WERI-Rb-1 (cell line): Measurements from ENCODE around the gene KRTAP10-2.
"Not testable (repeated sequence)": the region's sequence is repeated elsewhere in the genome, so short reads cannot be mapped to it uniquely, and the experiment has no call there.

Source experiments
- DNase-seq: peaks from one replicate; pipeline ENCODE4 v3.0.0-alpha.2; 2020
- H3K27ac ChIP-seq: fragments of 250-450 bp; sonication (Bioruptor Pico); 2 replicates; pipeline ENCODE4 v1.5.1; 2020; ENCODE audit warnings: mild to moderate bottlenecking, moderate library complexity
- H3K27me3 ChIP-seq: fragments of 250-450 bp; sonication (Bioruptor Pico); 2 replicates; pipeline ENCODE4 v1.5.1; 2021; ENCODE audit warnings: mild to moderate bottlenecking, low read depth, moderate library complexity; ENCODE audit not compliant: insufficient read depth, severe bottlenecking
- H3K36me3 ChIP-seq: fragments of 250-450 bp; sonication (Bioruptor Pico); 2 replicates; pipeline ENCODE4 v1.5.1; 2020; ENCODE audit warnings: mild to moderate bottlenecking, moderate library complexity
- H3K4me3 ChIP-seq: 2 replicates; pipeline ENCODE4 v1.5.1; 2011; ENCODE audit warnings: low read depth, mild to moderate bottlenecking, control low read depth, low read length
- H3K9me3 ChIP-seq: fragments of 250-450 bp; sonication (Bioruptor Pico); 2 replicates; pipeline ENCODE4 v1.5.1; 2021; ENCODE audit warnings: mild to moderate bottlenecking, moderate library complexity; ENCODE audit not compliant: severe bottlenecking
- TF ChIP-seq, protein P1 (sequence below): IDR thresholded peaks from 2 replicates; pipeline ENCODE4 v1.5.1; 2011; ENCODE audit warnings: low read depth, mild to moderate bottlenecking, control low read depth, inconsistent platforms, low read length

Gene KRTAP10-2

DNA sequence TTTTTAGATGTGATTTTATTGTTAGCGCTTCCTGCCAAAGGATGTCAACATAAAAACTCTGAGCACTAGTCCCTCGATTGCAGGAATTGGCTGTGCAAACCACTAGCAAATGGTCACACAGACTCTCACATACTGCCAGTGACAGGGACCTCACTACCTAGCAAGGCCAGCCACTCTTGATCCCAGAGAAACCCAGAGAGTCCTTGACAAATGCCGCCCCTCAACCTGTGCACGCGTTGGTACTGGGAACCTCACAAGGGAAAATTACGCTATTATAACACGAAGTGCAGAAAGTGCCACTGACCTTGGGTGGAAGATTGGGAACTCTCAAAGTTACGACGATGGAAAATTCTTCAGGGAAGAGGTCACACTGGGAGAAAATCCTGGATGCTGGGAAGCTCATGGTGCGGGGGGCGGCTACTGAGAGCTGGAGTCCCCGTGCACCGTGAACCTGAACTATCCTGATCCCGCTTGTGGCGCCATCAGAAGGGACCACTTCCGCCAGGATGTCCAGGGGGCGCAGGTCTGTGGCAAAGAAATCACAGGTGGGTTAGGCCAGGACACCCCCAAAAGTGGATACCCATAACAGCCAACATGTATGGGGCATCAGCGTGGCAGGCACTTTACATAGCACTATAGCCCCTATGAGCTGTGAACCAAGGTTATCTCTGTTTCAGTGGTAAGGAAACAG lies 16.3 kb upstream of the KRTAP10-2 start:
- TF ChIP-seq, protein P1, sequence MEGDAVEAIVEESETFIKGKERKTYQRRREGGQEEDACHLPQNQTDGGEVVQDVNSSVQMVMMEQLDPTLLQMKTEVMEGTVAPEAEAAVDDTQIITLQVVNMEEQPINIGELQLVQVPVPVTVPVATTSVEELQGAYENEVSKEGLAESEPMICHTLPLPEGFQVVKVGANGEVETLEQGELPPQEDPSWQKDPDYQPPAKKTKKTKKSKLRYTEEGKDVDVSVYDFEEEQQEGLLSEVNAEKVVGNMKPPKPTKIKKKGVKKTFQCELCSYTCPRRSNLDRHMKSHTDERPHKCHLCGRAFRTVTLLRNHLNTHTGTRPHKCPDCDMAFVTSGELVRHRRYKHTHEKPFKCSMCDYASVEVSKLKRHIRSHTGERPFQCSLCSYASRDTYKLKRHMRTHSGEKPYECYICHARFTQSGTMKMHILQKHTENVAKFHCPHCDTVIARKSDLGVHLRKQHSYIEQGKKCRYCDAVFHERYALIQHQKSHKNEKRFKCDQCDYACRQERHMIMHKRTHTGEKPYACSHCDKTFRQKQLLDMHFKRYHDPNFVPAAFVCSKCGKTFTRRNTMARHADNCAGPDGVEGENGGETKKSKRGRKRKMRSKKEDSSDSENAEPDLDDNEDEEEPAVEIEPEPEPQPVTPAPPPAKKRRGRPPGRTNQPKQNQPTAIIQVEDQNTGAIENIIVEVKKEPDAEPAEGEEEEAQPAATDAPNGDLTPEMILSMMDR, result no peak
- Histone ChIP-seq H3K36me3 (no peaks in the 10 kb centered on the region), H3K9me3 (peaks cover 17% of the 10 kb centered on the region), H3K27me3 (no peaks in the 10 kb centered on the region), H3K27ac (no peak overlapping the region), H3K4me3 (no peak overlapping the region)
- DNase-seq, result no peak

DNA sequence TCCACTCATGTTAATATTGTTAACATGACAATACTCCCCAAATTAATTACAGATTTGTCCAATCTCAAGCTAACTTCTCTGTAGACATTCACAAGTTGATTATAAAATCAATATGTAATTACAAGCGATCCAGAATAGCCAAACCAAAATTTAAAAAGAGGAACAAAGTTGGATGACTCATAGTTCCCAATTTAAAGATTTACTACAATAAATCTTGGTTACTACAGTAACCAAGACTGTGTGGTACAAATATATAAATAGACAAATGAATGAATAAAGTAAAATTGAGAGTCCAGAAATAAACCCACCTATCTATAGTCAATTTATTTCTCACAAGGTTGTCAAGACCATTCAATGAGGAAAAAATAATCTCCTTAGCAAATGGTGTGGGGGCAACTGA lies 15.1 kb upstream of the KRTAP10-2 start:
- Histone ChIP-seq H3K36me3 (no peaks in the 10 kb centered on the region), H3K4me3 (no peak overlapping the region), H3K27me3 (no peaks in the 10 kb centered on the region), H3K27ac (no peak overlapping the region), H3K9me3 (peaks cover 16% of the 10 kb centered on the region)
- TF ChIP-seq, protein P1, result no peak
- DNase-seq, result no peak

DNA sequence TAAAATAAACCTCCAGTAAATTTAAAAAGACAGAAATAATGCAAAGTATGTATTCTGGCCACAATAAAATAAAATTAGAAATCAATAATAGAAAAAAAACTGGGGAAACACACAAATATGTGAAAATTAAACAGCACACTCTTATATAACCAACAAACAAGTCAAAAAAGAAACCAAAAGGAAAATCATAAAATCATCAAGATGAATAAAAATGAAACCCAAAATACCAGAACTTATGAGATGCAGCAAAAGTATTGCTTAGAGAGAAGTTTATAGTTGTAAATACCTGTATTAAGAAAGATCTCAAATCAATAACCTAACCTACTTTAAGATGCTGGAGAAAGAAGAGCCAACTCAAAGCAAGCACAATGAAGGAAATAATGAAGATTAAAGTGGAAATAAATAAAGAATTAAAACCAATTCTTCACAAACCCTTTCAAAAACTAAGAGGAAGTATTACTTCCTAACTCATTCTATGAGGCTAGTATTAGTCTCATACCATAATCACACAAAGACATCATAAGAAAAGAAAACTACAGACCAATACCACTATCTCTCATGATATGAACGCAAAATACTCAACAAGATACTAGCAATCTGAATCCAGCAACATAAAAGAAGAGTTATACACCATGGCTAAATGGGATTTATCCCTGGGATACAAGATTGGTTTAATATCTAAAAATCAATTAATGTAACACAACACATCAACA lies 13.7 kb upstream of the KRTAP10-2 start:
- no peak overlapping the region for H3K27ac ChIP-seq
- DNase-seq, result no peak

DNA sequence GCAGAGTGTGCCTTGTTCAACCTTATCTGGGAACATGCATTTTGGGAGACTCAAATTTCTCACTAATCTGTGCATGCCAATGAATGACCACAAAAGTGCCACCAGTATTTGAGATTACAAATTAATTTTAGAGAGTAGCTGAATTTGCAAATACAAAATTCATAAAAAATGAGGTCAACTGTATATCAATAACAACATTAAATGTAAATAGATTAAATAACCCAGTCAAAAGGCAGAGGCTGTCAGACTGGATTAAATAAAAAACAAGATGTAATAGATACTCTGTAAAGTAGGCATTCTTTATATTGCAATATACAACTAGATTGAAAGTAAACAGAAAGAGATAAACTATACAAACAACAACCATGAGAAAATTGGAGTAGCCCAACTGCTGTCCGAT lies 12.8 kb upstream of the KRTAP10-2 start:
- TF ChIP-seq, protein P1, result no peak
- no peaks in the 10 kb centered on the region for H3K27me3 ChIP-seq

More for the DNA sequence above, 13.7 kb upstream of the KRTAP10-2 start:
- Histone ChIP-seq H3K4me3 (no peak overlapping the region), H3K9me3 (peaks cover 5% of the 10 kb centered on the region), H3K27me3 (no peaks in the 10 kb centered on the region), H3K36me3 (no peaks in the 10 kb centered on the region)
- TF ChIP-seq, protein P1, result no peak

DNA sequence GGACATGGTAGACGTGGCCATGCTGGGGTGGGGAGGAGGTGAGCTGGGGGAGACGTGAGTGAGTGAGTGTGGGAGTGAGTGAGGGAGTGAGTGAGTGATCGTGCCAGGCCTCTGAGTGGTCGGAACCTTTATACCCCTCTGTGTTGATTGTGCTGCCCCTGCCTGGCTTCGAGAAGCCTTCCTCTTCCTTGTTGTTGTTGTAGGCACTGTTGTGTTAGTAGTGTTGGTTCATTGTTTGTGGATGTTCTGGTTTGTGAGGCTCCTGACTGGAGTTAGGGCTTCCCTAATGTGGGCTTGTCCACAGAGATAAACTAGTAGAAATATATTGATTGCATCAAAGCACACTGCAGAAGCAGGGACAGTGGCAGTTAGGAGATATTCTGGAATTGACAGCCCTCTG lies 7.4 kb upstream of the KRTAP10-2 start, which contains the start of gene KRTAP10-3:
TSS of gene KRTAP10-3 (minus strand) at position 101 of the 400 bp plus-strand sequence. CDS start at position 21, 80 bp downstream.
- no peaks in the 10 kb centered on the region for H3K36me3 ChIP-seq
- H3K27ac ChIP-seq, result no peak within 1 kb of the TSS
- peaks cover 9% of the 10 kb centered on the region for H3K9me3 ChIP-seq
- DNase-seq, result no peak
- no peak within 1 kb of the TSS for H3K4me3 ChIP-seq
- TF ChIP-seq, protein P1, result no peak
- H3K27me3 ChIP-seq, result no peaks in the 10 kb centered on the region

More for the DNA sequence above, 12.8 kb upstream of the KRTAP10-2 start:
- no peak overlapping the region for H3K4me3 ChIP-seq
- H3K27ac ChIP-seq, result no peak overlapping the region
- no peaks in the 10 kb centered on the region for H3K36me3 ChIP-seq
- peaks cover 5% of the 10 kb centered on the region for H3K9me3 ChIP-seq
- no peak for DNase-seq

DNA sequence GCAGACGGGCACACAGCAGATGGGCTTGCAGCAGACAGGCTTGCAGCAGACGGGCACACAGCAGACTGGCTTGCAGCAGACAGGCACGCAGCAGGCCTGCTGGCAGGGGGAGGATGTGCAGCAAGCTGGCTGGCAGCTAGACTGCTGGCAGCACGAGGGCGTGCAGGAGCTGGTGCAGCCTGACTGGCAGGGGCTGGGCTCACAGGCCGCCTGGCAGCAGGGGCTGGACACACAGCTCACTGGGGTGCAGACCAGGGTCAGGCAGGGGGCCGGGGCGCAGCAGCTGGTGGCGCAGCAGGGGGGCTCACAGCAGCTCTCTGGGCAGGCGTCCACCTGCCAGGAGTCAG lies 7.0 kb upstream of the KRTAP10-2 start:
- H3K27me3 ChIP-seq, H3K36me3 ChIP-seq, DNase-seq, H3K27ac ChIP-seq, H3K4me3 ChIP-seq: not testable (repeated sequence)
- H3K9me3 ChIP-seq, result peaks cover 13% of the 10 kb centered on the region
